NCI-H1694 (cell line): ENCODE measurements around the gene IFITM5.
"Not testable (repeated sequence)": the region's sequence is repeated elsewhere in the genome, so short reads cannot be mapped to it uniquely, and the experiment has no call there.

Experiments used
- DNase-seq: peaks from one replicate; lab custom pipeline; 2025; lab: John Stamatoyannopoulos, UW

Gene IFITM5

DNA sequence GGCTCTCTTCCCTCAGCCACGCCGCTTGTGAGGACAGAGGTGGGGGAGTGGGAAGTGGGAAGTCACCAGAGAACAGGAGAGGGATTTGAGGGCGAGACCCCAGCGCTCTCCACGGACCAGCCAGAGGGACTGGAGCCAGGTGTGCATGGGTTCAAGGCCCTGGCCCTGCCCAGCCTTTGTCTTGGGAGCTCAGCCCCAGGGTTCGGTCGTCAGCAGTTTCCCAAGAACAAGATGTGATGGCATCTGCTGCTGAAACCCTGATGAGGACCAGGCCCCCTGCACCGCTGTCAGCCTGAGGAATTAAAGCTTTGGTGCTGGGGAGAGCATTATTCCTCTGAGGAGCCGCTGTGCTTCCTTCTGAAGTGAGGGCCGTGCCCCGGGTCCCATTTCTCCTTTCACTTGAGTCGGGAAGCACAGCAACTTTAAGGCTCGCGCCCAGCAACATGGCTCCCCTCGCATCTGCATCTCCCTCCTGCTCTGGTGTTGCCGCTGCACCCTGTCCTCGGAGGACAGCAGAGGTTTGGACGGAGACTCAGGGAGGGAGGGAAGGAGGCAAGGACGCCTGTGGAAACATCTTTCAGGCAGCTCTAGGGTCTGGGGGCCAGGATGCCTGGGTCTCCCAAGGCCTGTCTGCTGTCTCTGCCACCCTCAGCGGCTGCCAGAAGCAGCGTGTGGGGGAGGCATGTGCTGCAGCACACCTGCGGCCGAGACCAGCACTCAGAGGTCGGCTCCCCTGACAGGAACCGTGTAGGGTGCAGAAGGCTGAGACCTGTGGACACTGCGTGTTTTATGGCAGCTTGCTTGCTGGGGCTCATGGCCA, 3.8 kb downstream of the IFITM5 start:
- DNase-seq: no peak

DNA sequence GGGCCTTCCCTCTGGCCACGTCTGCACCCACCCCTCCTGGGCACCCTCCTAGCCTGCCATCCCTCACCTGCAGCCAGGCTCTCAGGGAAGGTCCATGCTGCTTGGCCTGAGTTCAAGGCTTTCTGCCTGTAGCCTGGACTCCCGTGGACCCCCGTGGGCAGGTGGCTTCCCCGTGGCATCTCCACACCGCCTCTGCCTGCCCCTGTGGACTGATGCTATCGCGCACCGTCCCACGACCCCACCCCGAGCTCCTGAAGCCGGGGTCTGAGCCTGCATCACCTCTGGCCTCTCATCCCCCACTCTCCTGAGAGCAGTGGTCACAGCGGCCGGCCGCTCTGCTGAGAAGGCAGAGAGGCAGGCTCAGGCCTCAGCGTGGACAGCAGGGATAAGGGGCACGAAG, 4.5 kb downstream of the IFITM5 start:
- DNase-seq: no peak

DNA sequence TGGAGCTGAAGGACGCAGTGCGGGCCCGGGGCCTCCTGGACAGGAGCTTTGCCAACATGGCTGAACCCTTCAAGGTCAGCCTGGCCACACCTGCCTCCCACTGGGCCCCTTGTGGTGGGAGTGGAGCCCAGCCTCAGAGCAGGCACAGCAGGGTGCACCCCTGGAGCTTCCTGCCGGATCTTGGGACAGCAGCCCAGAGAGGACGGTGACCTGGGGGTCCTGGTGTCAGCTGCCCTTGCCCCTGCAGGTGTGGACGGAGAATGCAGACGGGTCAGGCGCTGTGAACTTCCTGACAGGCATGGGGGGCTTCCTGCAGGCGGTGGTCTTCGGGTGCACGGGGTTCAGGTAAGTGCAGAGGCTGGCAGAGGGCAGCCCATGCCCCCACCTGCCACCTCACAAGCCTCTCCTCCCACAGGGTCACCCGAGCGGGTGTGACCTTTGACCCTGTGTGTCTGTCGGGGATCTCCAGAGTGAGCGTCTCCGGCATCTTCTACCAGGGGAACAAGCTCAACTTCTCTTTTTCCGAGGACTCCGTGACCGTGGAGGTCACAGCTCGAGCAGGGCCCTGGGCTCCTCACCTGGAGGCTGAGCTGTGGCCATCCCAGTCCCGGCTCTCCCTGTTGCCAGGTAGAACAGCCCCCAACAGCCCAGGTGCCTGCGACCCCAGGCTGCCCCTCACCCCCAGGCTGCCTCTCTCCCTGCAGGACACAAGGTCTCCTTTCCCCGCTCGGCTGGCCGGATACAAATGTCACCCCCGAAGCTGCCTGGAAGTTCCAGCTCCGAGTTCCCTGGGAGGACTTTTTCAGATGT, 5.3 kb downstream of the IFITM5 start:
- no peak for DNase-seq

DNA sequence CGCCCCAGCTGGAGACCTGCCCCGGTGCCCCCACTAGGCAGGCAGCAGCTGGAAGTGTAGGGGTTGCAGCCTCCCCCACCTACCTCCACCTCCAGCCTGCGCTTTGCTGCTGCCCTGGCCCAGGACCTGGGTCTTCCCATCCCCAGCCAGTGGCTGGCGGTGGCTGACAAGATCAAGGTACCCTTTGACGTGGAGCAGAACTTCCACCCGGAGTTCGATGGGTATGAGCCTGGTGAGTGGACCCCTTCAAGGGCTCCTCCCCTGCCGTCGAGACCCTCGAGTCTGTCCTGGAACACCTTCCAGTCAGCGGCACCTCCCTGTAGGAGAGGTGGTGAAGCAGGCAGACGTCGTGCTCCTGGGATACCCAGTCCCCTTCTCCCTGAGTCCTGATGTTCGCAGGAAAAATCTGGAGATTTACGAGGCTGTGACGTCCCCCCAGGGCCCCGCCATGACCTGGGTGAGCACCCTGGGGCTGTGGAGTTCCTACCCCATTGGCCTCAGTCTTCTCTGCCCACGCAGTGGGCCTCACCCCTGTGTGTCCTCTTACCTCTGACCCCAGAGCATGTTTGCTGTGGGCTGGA, 6.0 kb downstream of the IFITM5 start:
- no peak for DNase-seq

DNA sequence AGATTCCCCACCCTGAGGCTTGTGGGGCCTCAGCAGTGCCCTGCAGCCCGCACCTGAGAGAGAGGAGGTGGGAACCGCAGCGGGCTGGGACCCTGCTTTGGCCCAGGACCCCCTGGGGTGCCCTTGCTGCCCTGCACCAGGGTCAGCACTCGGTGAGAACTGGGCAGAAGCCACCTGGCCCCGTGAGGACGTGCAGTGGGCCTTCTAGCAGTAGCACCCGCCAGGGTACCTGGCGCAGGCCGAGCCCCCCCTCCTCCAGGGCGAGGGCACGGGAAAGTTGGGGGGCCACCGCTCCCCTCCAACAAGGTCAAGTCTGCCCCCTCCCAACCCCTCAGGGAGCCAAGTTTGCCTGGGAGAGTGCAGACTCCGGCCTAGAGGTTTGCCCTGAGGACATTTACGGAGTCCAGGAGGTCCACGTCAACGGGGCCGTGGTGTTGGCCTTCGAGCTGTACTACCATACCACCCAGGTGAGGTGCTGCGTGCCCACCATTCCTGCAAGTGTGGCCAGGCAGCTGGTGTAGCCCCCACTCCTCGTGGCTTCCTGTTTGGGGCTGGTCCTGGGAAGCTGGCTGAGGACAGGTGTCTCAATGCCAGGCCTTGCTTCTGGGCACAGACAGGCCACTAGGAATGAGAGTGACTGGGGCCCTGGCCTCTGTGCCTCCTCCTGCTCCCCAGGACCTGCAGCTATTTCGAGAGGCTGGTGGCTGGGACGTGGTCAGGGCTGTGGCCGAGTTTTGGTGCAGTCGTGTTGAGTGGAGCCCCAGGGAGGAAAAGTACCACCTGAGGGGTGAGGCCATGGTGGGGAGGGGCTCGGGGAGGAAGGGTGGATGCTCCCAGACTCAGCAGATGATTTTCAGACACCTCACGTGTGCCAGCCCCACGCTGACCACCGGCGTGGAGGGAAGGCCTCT, 6.9 kb downstream of the IFITM5 start:
- DNase-seq: no peak

DNA sequence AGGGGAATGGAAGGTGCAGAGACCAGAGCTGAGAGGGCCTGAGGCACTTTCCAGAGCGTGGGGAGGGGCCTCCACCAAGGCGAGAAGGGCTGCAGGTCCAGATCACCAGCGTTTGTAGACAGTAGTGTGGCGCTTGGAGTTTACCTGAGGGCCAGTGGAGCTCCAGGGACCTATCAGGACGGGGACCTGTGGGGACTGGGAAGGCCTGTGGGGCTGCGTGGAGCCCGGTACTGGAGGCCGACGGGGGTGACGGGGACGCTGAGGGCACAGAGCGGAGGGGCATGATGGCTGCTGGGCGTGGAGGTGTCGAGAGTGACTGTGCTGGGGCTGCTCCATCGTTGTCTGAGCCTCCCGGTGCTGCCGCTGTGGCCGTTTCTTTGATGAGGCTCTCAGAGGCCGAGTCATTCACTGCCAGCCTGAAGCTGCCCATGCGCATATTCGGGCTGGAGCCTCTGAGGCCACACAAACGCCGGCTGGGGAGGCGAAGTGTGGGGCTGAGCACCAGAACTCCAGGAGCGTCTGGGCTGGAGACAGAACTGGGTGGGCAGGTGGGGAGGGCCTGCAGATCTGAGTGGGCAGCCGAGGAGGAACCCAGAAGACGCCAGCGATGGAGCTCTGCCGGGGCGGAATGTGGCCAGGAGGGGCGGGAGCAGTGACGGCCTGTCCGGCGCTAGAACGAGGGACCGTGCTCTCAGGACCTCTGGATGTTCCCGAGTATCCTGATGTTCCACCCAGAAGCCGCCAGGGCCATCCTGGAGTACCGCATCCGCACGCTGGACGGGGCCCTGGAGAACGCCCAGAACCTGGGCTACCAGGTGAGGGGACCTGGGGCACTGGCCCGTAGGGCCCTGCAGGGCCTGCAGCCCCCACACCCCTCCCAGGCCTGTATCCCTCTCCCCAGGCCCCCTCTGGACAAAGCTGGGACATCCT, 7.8 kb downstream of the IFITM5 start:
- no peak for DNase-seq

DNA sequence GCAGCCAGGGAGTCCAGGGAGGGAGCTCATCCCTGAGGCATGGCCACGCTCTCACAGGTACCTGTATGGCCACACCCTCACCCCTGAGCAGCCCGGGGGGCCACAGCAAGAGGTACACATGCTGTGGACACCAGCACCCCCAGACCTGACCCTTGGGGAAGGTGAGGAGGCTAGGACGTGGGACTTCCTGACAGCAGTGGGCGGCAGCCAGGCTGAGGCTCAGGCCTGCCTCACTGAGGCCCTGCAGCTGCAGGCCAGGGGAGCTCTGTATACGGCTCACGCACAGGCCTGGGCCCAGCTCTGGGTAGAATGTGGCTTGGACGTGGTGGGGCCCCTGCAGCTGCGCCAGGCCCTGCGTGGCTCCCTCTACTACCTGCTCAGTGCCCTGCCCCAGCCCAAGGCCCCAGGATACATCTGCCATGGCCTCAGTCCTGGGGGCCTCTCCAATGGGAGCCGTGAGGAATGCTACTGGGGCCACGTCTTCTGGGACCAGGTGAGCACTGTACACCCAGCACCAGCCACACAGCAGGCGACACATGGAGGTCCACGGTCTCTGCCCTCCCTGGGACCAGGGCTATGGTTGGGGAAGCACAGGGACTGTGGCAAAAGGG, 8.6 kb downstream of the IFITM5 start:
- DNase-seq: no peak

DNA sequence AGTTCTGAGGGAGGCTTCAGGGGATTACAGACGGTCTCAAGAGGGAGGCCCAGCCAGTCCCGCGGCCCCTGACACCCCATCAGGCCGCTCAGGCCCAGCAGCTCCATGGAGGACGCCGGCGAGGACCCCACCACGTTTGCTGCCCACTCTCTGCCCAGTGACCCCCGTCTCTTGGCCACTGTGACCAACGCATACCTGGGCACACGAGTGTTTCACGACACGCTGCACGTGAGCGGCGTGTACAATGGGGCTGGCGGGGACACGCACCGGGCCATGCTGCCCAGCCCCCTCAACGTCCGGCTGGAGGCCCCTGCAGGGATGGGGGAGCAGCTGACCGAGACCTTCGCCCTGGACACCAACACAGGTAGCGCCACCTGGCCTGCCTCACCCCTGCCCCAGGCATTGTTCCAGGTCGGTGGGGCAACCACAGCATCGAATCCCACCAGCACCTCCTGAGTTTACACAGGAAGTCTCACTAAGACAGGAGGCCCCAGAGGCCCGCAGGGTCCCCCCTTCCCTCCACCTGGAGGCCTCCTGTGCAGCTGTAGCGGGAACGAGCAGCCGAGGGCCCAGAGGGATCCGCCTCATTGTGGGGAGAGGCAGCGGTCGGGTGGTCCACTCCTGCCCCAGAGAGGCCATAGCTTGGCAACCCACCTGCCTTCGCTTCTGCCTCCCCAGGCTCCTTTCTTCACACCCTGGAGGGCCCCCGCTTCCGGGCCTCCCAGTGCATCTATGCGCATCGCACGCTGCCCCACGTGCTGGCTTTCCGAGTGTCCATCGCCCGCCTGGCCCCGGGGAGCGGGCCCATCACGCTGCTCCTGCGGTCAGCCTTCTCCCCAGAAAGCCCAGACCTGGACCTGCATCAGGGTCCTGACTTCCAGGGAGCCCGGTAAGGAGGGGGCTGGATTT, 9.4 kb downstream of the IFITM5 start:
- no peak for DNase-seq

DNA sequence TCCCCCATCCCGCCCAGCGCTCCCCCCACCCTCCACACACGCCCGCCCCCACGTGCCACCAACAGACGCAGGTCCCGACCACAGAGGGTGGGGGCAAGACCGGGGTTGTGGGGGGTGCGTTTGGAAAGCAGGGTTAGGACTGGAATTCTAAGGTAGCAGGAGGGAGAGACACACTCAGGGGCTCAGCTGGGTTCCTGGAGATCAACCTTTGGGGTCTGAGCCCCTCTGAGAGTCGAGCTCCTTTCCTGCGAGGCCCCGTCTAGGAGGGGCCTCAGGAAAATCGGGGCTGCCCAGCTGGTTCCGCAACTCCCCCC, 10.0 kb downstream of the IFITM5 start:
- DNase-seq: no peak

DNA sequence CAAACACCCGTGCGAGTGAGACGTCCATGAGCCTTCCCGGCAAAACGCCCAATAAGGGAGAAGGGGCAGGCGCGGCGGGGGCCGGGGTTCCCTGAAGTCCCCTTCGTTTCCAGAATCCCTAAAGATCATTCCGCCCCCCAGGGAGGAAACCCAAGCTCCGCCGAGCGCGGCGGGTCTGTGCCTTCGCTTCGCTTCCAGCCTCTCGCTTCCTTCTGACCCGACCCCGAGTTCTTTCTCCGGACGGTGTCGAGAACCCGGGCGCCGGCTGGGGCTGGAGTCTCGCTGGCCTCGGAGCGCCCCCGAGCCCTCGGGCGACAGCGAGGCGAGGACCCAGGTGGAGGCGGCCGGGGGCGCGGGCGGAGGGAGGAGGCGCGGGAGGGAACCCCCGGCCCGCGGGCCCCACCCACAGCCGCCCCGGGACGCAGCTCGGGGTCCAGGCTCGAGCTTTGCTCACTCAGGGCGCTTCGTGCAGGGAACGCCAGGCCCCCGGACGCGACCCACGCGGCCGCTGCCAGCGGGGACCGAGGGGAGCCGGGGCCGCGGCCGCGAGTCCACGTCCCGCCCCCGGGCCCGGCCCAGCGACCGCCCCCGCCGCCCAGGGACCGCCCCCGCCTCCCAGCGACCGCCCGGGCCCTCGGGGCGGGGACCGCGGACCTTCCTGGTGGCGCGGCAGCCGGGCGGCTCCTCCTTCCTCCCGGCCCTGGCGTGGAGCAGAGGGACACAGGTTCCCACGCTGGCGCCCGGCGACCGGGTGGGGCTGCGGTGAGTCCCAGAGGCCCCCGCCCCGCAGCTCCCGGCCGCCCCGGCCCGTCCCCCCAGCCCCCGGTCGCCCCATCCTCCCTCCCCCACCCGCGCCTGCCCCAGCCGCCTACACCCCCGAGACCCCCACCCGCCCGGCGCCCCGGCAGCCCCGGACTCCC, 10.6 kb downstream of the IFITM5 start, which contains the start of gene PGGHG:
TSS of gene PGGHG (plus strand) at position 649 of the 920 bp plus-strand sequence. CDS start 691 bp downstream, outside the sequence.
- DNase-seq: no peak

DNA sequence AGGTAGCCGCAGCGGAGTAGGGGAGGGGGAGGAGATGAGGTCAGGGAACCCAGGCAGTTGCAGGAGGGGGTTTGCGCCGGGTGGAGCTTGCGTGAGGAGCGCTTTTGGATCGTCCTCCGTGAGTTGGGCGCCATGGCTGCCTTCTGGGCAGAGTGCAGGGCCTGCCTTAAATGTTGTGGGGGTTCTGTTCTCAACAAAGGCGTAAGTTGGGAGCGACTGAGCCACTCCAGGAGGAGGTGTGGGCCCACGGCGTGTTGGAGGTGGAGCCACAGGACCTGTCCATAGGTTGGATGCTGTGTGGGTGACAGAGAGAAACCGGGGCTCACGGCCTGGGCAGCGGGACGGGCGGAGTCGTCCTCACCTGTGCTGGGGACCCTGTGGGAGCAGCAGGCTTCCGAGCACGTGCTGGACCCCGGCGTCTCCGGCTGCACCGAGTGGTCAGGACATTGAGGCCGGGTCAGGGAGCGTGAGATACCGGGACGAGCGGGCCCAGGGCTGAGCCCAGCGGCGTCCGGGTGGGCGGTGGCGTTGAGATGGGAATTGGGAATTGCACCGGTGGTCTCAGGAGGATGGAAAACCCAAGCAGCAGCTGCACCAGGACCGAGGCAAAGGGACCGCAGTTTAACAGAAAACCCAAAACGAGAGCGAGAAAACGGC, 11.4 kb downstream of the IFITM5 start:
- DNase-seq: no peak

DNA sequence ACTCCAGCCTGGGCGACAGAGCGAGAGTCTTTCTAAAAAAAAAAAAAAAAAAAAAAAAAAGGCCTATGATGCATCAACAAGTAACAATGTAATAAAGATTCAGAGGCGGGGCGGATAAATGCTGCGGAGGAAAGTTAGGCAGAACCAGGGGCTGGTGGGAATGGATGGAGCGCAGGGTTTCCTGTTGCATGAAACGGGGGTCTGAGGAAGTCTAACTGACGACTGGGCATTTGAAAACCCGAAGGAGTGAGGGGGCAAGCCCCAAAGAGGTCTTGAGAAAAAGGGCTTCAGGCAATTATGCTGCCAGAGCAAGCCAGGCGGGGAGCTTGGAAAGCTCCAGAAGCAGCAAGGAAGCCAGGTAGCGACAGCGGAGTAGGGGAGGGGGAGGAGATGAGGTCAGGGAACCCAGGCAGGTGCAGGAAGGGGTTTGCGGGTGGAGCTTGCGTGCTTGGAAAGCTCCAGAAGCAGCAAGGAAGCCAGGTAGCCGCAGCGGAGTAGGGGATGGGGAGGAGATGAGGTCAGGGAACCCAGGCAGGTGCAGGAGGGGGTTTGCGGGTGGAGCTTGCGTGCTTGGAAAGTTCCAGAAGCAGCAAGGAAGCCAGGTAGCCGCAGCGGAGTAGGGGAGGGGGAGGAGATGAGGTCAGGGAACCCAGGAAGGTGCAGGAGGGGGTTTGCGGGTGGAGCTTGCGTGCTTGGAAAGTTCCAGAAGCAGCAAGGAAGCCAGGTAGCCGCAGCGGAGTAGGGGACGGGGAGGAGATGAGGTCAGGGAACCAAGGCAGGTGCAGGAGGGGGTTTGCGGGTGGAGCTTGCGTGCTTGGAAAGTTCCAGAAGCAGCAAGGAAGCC, 12.1 kb downstream of the IFITM5 start:
- DNase-seq: not testable (repeated sequence)

DNA sequence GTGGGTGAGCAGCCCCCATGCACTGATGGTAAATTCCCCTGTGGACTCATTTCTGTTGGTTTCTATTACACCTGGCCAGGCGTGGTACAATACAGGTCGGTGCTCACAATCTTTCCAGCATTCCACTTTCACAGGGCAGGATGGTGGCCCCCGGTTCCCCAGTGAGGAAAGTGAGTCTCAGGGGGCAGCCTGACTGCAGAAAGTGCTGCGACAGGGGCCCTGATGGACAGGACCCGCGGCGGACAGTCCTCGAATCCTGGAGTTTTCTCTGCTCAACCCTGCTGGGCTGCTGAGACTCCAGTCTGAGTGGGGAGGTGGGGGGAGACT, 13.5 kb downstream of the IFITM5 start:
- no peak for DNase-seq

DNA sequence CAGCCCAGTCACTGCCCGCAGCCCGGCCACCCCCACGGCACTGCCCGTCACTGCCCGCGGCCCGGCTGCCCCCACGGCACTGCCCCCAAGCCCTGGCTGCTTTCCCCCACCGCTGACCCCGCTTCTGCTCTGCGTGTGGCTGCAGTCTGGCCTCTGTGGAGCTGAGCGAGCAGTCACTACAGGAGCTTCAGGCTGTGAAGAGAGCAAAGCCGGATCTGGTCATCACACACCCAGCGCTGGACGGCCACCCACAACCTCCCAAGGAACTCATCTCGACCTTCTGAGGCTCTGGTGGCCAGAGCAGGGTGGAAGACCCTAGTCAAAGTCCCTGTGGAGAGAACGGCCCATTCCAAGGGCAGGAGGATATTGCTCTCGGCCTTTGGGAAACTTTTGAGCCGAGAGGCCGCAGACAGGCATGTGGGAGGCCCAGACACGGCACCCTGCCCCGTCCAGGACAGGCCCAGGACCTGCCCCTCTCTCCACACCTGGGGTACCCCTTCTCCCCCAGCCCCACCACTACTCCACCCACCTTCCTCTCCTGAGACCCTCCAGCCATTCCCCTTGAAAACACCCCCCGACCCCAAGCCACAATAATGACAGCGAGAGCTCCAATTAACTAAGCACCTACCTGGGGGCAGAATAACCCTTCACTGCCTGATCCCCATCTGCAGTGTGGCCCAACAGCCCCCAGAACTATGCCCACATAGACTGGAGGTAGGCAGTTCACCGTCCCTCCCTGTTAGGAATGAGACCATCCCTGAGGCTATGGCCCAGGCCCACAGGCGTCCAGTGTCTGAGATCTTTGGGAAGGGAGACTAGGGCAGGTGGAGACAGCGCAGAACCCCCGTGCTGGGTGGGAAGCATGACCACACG, 14.1 kb downstream of the IFITM5 start:
- no peak for DNase-seq

DNA sequence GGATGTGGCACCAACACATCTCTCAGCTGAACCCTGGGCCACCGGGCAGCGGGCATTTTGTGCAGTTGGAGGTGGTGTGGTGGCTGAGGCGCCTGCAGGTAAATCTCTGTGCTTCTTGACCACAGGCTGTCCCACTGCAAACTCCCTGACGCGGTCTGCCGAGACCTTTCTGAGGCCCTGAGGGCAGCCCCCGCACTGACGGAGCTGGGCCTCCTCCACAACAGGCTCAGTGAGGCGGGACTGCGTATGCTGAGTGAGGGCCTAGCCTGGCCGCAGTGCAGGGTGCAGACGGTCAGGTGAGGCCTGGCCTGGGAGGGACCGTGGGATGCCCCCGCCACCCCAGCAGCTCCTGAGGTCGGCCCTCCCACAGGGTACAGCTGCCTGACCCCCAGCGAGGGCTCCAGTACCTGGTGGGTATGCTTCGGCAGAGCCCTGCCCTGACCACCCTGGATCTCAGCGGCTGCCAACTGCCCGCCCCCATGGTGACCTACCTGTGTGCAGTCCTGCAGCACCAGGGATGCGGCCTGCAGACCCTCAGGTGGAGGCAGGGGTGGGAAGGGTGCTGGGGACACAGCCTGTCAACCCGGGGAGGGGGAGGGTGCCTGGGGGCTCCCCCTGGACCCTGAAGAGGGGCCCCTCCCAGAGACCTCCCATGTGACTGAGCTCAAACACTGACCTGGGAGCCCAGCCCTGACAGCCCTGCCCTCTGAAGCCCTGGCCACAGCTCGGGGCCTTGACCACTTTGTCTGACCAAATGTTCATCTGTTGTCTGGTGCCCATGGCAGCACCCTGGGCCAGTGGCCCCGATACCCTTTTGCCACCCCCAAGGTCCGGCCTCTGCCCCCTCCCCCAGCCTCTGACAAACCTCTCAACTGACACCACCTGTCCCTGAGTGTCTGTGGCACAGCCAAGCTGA, 15.0 kb downstream of the IFITM5 start:
- no peak for DNase-seq
